WTC11 (cell line): ENCODE measurements around the gene ADGRL3. TPM values are rescaled to one million over a fixed set of nuclear protein-coding genes. Genes with fewer than 3 reads are reported as not detected.
A peak's percentile ranks its signal among the peaks of the same experiment; 100 is the strongest.

ENCODE experiments used
- ATAC-seq: fragments of 200-7000 bp; cut with Tn5 transposase; 2 replicates; pipeline ENCODE4 v1.10.0; 2021; ENCODE audit warnings: mild to moderate bottlenecking, moderate library complexity
- CTCF ChIA-PET: fragments of 300-600 bp; sonication (Branson Sonifier 250); formaldehyde crosslinking; loops from one replicate; lab custom pipeline; 2021; ENCODE audit warnings: antibody characterized with exemption; lab: Charles Lee
- POLR2A ChIA-PET: fragments of 350-600 bp; sonication (Branson Sonifier 250); formaldehyde crosslinking; loops from one replicate; lab custom pipeline; 2021; ENCODE audit warnings: antibody characterized with exemption; lab: Charles Lee
- DNase-seq: peaks from one replicate; pipeline ENCODE4 v3.0.0; 2021; ENCODE audit warnings: low spot score
- H3K27ac Mint-ChIP-seq: 2 replicates; pipeline ENCODE4 v1.8.0; 2021; ENCODE audit warnings: mixed read lengths
- H3K27me3 Mint-ChIP-seq: 2 replicates; pipeline ENCODE4 v1.8.0; 2021; ENCODE audit warnings: low read depth, mild to moderate bottlenecking, moderate library complexity, mixed read lengths
- H3K36me3 Mint-ChIP-seq: 2 replicates; pipeline ENCODE4 v1.8.0; 2021; ENCODE audit warnings: mixed read lengths
- H3K4me1 Mint-ChIP-seq: 2 replicates; pipeline ENCODE4 v1.8.0; 2022; ENCODE audit warnings: mixed read lengths
- H3K4me3 Mint-ChIP-seq: 2 replicates; pipeline ENCODE4 v1.8.0; 2021; ENCODE audit warnings: mild to moderate bottlenecking, moderate library complexity, mixed read lengths
- H3K9me3 Mint-ChIP-seq: 2 replicates; pipeline ENCODE4 v1.8.0; 2021; ENCODE audit warnings: mixed read lengths
- CBFB ChIP-seq: sonication (generic); formaldehyde crosslinking; IDR thresholded peaks from 2 replicates; pipeline ENCODE4 v1.8.1; 2022; ENCODE audit warnings: mild to moderate bottlenecking, low read depth, missing genetic modification reagents
- CREB1 ChIP-seq: sonication (generic); formaldehyde crosslinking; IDR thresholded peaks from 2 replicates; pipeline ENCODE4 v1.8.0; 2023; ENCODE audit warnings: mild to moderate bottlenecking, missing genetic modification reagents
- ESRRA ChIP-seq: sonication (generic); formaldehyde crosslinking; IDR thresholded peaks from 2 replicates; pipeline ENCODE4 v1.8.1; 2022; ENCODE audit warnings: mild to moderate bottlenecking, missing genetic modification reagents, borderline replicate concordance
- FOXP1 ChIP-seq: sonication (generic); formaldehyde crosslinking; IDR thresholded peaks from 2 replicates; pipeline ENCODE4 v1.8.0; 2022; ENCODE audit warnings: missing genetic modification reagents, mild to moderate bottlenecking, moderate library complexity, borderline replicate concordance
- GABPB1 ChIP-seq: sonication (generic); formaldehyde crosslinking; IDR thresholded peaks from 2 replicates; pipeline ENCODE4 v1.8.1; 2023; ENCODE audit warnings: mild to moderate bottlenecking, missing genetic modification reagents
- IRF2 ChIP-seq: sonication (generic); formaldehyde crosslinking; IDR thresholded peaks from 2 replicates; pipeline ENCODE4 v1.8.0; 2022; ENCODE audit warnings: low read depth, missing genetic modification reagents, borderline replicate concordance
- JUN ChIP-seq: sonication (generic); formaldehyde crosslinking; IDR thresholded peaks from 2 replicates; pipeline ENCODE4 v1.8.0; 2023; ENCODE audit warnings: mild to moderate bottlenecking, missing genetic modification reagents
- NR2C2 ChIP-seq: sonication (generic); formaldehyde crosslinking; IDR thresholded peaks from 2 replicates; pipeline ENCODE4 v1.8.0; 2022; ENCODE audit warnings: mild to moderate bottlenecking, missing genetic modification reagents
- OVOL2 ChIP-seq: fragments of 250-450 bp; sonication (Bioruptor Pico); IDR thresholded peaks from 2 replicates; pipeline ENCODE4 v1.9.0; 2021; ENCODE audit warnings: mild to moderate bottlenecking, borderline replicate concordance
- RORB ChIP-seq: fragments of 250-450 bp; sonication (Bioruptor Pico); IDR thresholded peaks from 2 replicates; pipeline ENCODE4 v1.9.0; 2021; ENCODE audit warnings: mild to moderate bottlenecking
- TEAD1 ChIP-seq: sonication (generic); formaldehyde crosslinking; IDR thresholded peaks from 2 replicates; pipeline ENCODE4 v1.8.0; 2022; ENCODE audit warnings: mild to moderate bottlenecking, missing genetic modification reagents
- ZNF317 ChIP-seq: sonication (generic); formaldehyde crosslinking; IDR thresholded peaks from 2 replicates; pipeline ENCODE4 v1.8.1; 2023; ENCODE audit warnings: low read depth, mild to moderate bottlenecking, moderate library complexity, missing genetic modification reagents, borderline replicate concordance
- ZNF416 ChIP-seq: fragments of 250-450 bp; sonication (Bioruptor Pico); IDR thresholded peaks from 2 replicates; pipeline ENCODE4 v1.9.0; 2021; ENCODE audit warnings: mild to moderate bottlenecking, inconsistent platforms
- ZNF423 ChIP-seq: fragments of 250-450 bp; sonication (Bioruptor Pico); IDR thresholded peaks from 2 replicates; pipeline ENCODE4 v2.1.2; 2022; ENCODE audit warnings: mild to moderate bottlenecking, moderate library complexity
- total RNA-seq: library from RNA; stranded (reverse); gene quantifications from 3 replicates; pipeline ENCODE4 v1.2.3, GENCODE V29; 2021
- TF ChIP-seq, protein P1 (sequence below): fragments of 250-450 bp; sonication (Bioruptor Pico); IDR thresholded peaks from 2 replicates; pipeline ENCODE4 v1.9.0; 2021; ENCODE audit warnings: mild to moderate bottlenecking
- TF ChIP-seq, protein P2 (sequence below): sonication (generic); formaldehyde crosslinking; IDR thresholded peaks from 2 replicates; pipeline ENCODE4 v1.8.1; 2023; ENCODE audit warnings: mild to moderate bottlenecking, missing genetic modification reagents, moderate library complexity
- TF ChIP-seq, protein P3 (sequence below): sonication (generic); formaldehyde crosslinking; IDR thresholded peaks from 2 replicates; pipeline ENCODE4 v1.8.0; 2023; ENCODE audit warnings: mild to moderate bottlenecking, missing genetic modification reagents
- TF ChIP-seq, protein P4 (sequence below): fragments of 200-600 bp; IDR thresholded peaks from 2 replicates; pipeline ENCODE4 v1.8.0; 2022; ENCODE audit warnings: antibody characterized with exemption
- TF ChIP-seq, protein P5 (sequence below): sonication (generic); formaldehyde crosslinking; IDR thresholded peaks from 2 replicates; pipeline ENCODE4 v1.8.0; 2022; ENCODE audit warnings: missing genetic modification reagents
- TF ChIP-seq, protein P6 (sequence below): fragments of 250-450 bp; sonication (Bioruptor Pico); IDR thresholded peaks from 2 replicates; pipeline ENCODE4 v2.1.2; 2022; ENCODE audit warnings: mild to moderate bottlenecking, moderate library complexity
- TF ChIP-seq, protein P7 (sequence below): sonication (generic); formaldehyde crosslinking; IDR thresholded peaks from 2 replicates; pipeline ENCODE4 v1.8.1; 2022; ENCODE audit warnings: low read depth, mild to moderate bottlenecking, moderate library complexity, missing genetic modification reagents, borderline replicate concordance

The ADGRL3 gene
- total RNA-seq, 1 experiment from 2014 or later, result 8.7 TPM

DNA sequence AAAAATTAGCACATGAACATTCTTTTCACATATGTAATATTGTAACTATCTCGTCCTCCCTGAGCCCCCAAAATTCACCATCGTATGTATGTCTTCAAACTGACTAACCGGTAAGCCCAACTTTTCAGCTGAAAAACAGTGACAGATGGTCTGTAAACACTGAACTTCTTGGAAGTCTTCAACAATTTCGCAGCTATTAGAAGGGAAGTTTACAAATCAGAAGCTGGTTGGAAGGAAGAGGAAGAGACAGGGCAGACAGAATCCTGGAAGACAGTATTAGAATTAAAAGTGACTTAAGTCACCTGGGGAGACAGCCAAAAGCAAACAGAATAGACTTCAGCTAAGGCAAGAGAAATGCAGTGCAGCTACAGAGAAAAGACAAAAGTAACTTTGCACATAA is 858.4 kb downstream of the ADGRL3 start (continued):
- TF ChIP-seq RORB (CRISPR knock-in tag), result no peak
- TF ChIP-seq ESRRA (CRISPR knock-in tag), result no peak
- TF ChIP-seq TEAD1 (CRISPR knock-in tag), result no peak
- TF ChIP-seq, protein P1, sequence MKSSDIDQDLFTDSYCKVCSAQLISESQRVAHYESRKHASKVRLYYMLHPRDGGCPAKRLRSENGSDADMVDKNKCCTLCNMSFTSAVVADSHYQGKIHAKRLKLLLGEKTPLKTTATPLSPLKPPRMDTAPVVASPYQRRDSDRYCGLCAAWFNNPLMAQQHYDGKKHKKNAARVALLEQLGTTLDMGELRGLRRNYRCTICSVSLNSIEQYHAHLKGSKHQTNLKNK, result no peak
- TF ChIP-seq, protein P2, sequence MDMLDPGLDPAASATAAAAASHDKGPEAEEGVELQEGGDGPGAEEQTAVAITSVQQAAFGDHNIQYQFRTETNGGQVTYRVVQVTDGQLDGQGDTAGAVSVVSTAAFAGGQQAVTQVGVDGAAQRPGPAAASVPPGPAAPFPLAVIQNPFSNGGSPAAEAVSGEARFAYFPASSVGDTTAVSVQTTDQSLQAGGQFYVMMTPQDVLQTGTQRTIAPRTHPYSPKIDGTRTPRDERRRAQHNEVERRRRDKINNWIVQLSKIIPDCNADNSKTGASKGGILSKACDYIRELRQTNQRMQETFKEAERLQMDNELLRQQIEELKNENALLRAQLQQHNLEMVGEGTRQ (CRISPR knock-in tag), result no peak
- TF ChIP-seq OVOL2 (CRISPR knock-in tag), result no peak
- TF ChIP-seq GABPB1 (CRISPR knock-in tag), result no peak
- no peak for TF ChIP-seq ZNF423 (CRISPR knock-in tag)
- TF ChIP-seq, protein P3, sequence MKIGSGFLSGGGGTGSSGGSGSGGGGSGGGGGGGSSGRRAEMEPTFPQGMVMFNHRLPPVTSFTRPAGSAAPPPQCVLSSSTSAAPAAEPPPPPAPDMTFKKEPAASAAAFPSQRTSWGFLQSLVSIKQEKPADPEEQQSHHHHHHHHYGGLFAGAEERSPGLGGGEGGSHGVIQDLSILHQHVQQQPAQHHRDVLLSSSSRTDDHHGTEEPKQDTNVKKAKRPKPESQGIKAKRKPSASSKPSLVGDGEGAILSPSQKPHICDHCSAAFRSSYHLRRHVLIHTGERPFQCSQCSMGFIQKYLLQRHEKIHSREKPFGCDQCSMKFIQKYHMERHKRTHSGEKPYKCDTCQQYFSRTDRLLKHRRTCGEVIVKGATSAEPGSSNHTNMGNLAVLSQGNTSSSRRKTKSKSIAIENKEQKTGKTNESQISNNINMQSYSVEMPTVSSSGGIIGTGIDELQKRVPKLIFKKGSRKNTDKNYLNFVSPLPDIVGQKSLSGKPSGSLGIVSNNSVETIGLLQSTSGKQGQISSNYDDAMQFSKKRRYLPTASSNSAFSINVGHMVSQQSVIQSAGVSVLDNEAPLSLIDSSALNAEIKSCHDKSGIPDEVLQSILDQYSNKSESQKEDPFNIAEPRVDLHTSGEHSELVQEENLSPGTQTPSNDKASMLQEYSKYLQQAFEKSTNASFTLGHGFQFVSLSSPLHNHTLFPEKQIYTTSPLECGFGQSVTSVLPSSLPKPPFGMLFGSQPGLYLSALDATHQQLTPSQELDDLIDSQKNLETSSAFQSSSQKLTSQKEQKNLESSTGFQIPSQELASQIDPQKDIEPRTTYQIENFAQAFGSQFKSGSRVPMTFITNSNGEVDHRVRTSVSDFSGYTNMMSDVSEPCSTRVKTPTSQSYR (CRISPR knock-in tag), result no peak
- no peak for TF ChIP-seq JUN

DNA sequence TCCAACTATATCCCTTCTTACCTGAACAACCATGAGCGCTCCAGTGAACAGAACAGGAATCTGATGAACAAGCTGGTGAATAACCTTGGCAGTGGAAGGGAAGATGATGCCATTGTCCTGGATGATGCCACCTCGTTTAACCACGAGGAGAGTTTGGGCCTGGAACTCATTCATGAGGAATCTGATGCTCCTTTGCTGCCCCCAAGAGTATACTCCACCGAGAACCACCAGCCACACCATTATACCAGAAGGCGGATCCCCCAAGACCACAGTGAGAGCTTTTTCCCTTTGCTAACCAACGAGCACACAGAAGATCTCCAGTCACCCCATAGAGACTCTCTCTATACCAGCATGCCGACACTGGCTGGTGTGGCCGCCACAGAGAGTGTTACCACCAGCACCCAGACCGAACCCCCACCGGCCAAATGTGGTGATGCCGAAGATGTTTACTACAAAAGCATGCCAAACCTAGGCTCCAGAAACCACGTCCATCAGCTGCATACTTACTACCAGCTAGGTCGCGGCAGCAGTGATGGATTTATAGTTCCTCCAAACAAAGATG is 870.2 kb downstream of the ADGRL3 start:
- no peak overlapping the region for H3K4me3 Mint-ChIP-seq
- H3K27ac Mint-ChIP-seq, result peak overlapping the region; percentile 29; the same call in 1 of the 2 replicates
- H3K4me1 Mint-ChIP-seq, result peaks cover 54% of the 10 kb centered on the region
- peak; percentile 91 for ATAC-seq
- TF ChIP-seq FOXP1 (CRISPR knock-in tag) (no peak), CBFB (no peak), TEAD1 (CRISPR knock-in tag) (no peak), ZNF416 (CRISPR knock-in tag) (no peak), CREB1 (CRISPR knock-in tag) (no peak), ZNF317 (CRISPR knock-in tag) (no peak), NR2C2 (CRISPR knock-in tag) (no peak), IRF2 (CRISPR knock-in tag) (no peak)
- TF ChIP-seq, protein P4, sequence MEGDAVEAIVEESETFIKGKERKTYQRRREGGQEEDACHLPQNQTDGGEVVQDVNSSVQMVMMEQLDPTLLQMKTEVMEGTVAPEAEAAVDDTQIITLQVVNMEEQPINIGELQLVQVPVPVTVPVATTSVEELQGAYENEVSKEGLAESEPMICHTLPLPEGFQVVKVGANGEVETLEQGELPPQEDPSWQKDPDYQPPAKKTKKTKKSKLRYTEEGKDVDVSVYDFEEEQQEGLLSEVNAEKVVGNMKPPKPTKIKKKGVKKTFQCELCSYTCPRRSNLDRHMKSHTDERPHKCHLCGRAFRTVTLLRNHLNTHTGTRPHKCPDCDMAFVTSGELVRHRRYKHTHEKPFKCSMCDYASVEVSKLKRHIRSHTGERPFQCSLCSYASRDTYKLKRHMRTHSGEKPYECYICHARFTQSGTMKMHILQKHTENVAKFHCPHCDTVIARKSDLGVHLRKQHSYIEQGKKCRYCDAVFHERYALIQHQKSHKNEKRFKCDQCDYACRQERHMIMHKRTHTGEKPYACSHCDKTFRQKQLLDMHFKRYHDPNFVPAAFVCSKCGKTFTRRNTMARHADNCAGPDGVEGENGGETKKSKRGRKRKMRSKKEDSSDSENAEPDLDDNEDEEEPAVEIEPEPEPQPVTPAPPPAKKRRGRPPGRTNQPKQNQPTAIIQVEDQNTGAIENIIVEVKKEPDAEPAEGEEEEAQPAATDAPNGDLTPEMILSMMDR, result no peak
- TF ChIP-seq, protein P5, sequence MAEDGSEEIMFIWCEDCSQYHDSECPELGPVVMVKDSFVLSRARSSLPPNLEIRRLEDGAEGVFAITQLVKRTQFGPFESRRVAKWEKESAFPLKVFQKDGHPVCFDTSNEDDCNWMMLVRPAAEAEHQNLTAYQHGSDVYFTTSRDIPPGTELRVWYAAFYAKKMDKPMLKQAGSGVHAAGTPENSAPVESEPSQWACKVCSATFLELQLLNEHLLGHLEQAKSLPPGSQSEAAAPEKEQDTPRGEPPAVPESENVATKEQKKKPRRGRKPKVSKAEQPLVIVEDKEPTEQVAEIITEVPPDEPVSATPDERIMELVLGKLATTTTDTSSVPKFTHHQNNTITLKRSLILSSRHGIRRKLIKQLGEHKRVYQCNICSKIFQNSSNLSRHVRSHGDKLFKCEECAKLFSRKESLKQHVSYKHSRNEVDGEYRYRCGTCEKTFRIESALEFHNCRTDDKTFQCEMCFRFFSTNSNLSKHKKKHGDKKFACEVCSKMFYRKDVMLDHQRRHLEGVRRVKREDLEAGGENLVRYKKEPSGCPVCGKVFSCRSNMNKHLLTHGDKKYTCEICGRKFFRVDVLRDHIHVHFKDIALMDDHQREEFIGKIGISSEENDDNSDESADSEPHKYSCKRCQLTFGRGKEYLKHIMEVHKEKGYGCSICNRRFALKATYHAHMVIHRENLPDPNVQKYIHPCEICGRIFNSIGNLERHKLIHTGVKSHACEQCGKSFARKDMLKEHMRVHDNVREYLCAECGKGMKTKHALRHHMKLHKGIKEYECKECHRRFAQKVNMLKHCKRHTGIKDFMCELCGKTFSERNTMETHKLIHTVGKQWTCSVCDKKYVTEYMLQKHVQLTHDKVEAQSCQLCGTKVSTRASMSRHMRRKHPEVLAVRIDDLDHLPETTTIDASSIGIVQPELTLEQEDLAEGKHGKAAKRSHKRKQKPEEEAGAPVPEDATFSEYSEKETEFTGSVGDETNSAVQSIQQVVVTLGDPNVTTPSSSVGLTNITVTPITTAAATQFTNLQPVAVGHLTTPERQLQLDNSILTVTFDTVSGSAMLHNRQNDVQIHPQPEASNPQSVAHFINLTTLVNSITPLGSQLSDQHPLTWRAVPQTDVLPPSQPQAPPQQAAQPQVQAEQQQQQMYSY (CRISPR knock-in tag), result no peak
- TF ChIP-seq, protein P6, sequence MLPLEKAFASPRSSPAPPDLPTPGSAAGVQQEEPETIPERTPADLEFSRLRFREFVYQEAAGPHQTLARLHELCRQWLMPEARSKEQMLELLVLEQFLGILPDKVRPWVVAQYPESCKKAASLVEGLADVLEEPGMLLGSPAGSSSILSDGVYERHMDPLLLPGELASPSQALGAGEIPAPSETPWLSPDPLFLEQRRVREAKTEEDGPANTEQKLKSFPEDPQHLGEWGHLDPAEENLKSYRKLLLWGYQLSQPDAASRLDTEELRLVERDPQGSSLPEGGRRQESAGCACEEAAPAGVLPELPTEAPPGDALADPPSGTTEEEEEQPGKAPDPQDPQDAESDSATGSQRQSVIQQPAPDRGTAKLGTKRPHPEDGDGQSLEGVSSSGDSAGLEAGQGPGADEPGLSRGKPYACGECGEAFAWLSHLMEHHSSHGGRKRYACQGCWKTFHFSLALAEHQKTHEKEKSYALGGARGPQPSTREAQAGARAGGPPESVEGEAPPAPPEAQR (CRISPR knock-in tag), result no peak
- TF ChIP-seq, protein P7, sequence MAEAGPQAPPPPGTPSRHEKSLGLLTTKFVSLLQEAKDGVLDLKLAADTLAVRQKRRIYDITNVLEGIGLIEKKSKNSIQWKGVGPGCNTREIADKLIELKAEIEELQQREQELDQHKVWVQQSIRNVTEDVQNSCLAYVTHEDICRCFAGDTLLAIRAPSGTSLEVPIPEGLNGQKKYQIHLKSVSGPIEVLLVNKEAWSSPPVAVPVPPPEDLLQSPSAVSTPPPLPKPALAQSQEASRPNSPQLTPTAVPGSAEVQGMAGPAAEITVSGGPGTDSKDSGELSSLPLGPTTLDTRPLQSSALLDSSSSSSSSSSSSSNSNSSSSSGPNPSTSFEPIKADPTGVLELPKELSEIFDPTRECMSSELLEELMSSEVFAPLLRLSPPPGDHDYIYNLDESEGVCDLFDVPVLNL (CRISPR knock-in tag), result no peak
- no peaks in the 10 kb centered on the region for H3K27me3 Mint-ChIP-seq
- H3K9me3 Mint-ChIP-seq, result no peaks in the 10 kb centered on the region
- CTCF ChIA-PET, result interaction anchor here (1.0 to 1.4 kb wide), 3 partner anchors 86 to 329 kb away, joined by 3 to 6 read pairs (median 4); no protein-coding TSS in a partner anchor
- POLR2A ChIA-PET, result no interaction called here
- DNase-seq, result peak; percentile 21
- no peaks in the 10 kb centered on the region for H3K36me3 Mint-ChIP-seq
